Neural crest cell (in vitro differentiated cells): ENCODE data around the gene DACT2. TPM values are rescaled to one million over a fixed set of nuclear protein-coding genes. Genes with fewer than 3 reads are reported as not detected.

Experiments used
- DNase-seq: peaks from one replicate; pipeline ENCODE4 v3.0.0; 2021; ENCODE audit warnings: low read depth, mixed read lengths, low spot score
- H3K27ac Mint-ChIP-seq: one replicate; pipeline ENCODE4 v1.8.0; 2021; ENCODE audit warnings: mild to moderate bottlenecking, mixed read lengths; ENCODE audit not compliant: unreplicated experiment
- H3K27me3 Mint-ChIP-seq: 2 replicates; pipeline ENCODE4 v1.8.0; 2021; ENCODE audit warnings: low read depth, mild to moderate bottlenecking, mixed read lengths
- H3K36me3 Mint-ChIP-seq: 2 replicates; pipeline ENCODE4 v1.8.0; 2021; ENCODE audit warnings: low read depth, mild to moderate bottlenecking, mixed read lengths
- H3K4me1 Mint-ChIP-seq: 2 replicates; pipeline ENCODE4 v1.8.0; 2021; ENCODE audit warnings: mixed read lengths
- H3K4me3 Mint-ChIP-seq: one replicate; pipeline ENCODE4 v1.8.0; 2021; ENCODE audit warnings: mild to moderate bottlenecking, mixed read lengths
- H3K9me3 Mint-ChIP-seq: 2 replicates; pipeline ENCODE4 v1.8.0; 2021; ENCODE audit warnings: mixed read lengths
- total RNA-seq: library from RNA; stranded (reverse); gene quantifications from 2 replicates; pipeline ENCODE4 v1.2.1, GENCODE V29; 2021
- TF ChIP-seq, protein P1 (sequence below): fragments of 200-600 bp; sonication (generic); conservative IDR thresholded peaks from 2 replicates; pipeline ENCODE4 v1.5.0; 2021; ENCODE audit warnings: antibody characterized with exemption, mild to moderate bottlenecking

The DACT2 gene
- total RNA-seq, 1 donor from 2014 or later, result 0.19 TPM

- no peaks in the 10 kb centered on the region for H3K4me1 Mint-ChIP-seq
- H3K9me3 Mint-ChIP-seq, result peaks cover 2% of the 10 kb centered on the region
- no peaks in the 10 kb centered on the region for H3K36me3 Mint-ChIP-seq
- H3K27ac Mint-ChIP-seq, result no peak overlapping the region
- no peak overlapping the region for H3K4me3 Mint-ChIP-seq
- no peak for DNase-seq
- TF ChIP-seq, protein P1, sequence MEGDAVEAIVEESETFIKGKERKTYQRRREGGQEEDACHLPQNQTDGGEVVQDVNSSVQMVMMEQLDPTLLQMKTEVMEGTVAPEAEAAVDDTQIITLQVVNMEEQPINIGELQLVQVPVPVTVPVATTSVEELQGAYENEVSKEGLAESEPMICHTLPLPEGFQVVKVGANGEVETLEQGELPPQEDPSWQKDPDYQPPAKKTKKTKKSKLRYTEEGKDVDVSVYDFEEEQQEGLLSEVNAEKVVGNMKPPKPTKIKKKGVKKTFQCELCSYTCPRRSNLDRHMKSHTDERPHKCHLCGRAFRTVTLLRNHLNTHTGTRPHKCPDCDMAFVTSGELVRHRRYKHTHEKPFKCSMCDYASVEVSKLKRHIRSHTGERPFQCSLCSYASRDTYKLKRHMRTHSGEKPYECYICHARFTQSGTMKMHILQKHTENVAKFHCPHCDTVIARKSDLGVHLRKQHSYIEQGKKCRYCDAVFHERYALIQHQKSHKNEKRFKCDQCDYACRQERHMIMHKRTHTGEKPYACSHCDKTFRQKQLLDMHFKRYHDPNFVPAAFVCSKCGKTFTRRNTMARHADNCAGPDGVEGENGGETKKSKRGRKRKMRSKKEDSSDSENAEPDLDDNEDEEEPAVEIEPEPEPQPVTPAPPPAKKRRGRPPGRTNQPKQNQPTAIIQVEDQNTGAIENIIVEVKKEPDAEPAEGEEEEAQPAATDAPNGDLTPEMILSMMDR, result no peak
- H3K27me3 Mint-ChIP-seq, result no peaks in the 10 kb centered on the region
These were observed 25.7 kb downstream of the DACT2 start for GRCh38 chr6:168293636-168294530.

GRCh38 chr6:168292826-168293225 lies 26.8 kb downstream of the DACT2 start:
- H3K27ac Mint-ChIP-seq, result no peak overlapping the region
- peaks cover 7% of the 10 kb centered on the region for H3K9me3 Mint-ChIP-seq
- no peaks in the 10 kb centered on the region for H3K27me3 Mint-ChIP-seq
- DNase-seq, result no peak
- no peak overlapping the region for H3K4me3 Mint-ChIP-seq
- H3K4me1 Mint-ChIP-seq, result peaks cover 5% of the 10 kb centered on the region
- TF ChIP-seq, protein P1, result no peak
- H3K36me3 Mint-ChIP-seq, result peaks cover 3% of the 10 kb centered on the region

- Mint-ChIP-seq H3K27ac (no peak overlapping the region), H3K4me3 (no peak overlapping the region), H3K27me3 (no peaks in the 10 kb centered on the region), H3K9me3 (peaks cover 7% of the 10 kb centered on the region), H3K4me1 (peaks cover 5% of the 10 kb centered on the region), H3K36me3 (peaks cover 3% of the 10 kb centered on the region)
- DNase-seq, result no peak
- TF ChIP-seq, protein P1, result no peak
These were observed 28.1 kb downstream of the DACT2 start for GRCh38 chr6:168291450-168291849.

GRCh38 chr6:168290095-168290494 lies 29.5 kb downstream of the DACT2 start:
- no peak overlapping the region for H3K4me3 Mint-ChIP-seq
- H3K9me3 Mint-ChIP-seq, result peaks cover 7% of the 10 kb centered on the region
- H3K4me1 Mint-ChIP-seq, result peaks cover 5% of the 10 kb centered on the region
- TF ChIP-seq, protein P1, result no peak
- peaks cover 3% of the 10 kb centered on the region for H3K36me3 Mint-ChIP-seq
- peaks cover 2% of the 10 kb centered on the region for H3K27me3 Mint-ChIP-seq
- no peak overlapping the region for H3K27ac Mint-ChIP-seq
- DNase-seq, result no peak

DNA sequence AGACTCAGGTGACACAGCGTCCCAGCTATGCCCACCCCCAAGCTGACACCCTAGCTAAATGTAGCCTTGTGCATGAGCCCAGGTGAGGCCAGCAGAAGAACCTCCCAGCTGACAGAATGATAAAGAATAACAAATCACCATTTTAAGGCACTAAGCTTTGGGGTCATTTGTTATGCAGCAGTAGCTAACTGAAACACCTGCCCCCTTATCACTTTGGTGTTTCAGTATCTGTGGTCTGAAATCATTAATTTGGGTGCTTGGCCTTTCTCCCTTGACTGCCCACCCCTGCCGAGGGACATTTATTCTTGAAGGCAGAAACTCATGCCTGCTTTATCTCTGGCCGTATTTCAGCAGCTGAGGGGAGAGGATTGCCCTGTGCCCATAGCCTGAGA lies 30.0 kb downstream of the DACT2 start:
- Mint-ChIP-seq H3K4me3 (no peak overlapping the region), H3K36me3 (peaks cover 3% of the 10 kb centered on the region), H3K4me1 (peaks cover 9% of the 10 kb centered on the region), H3K9me3 (peaks cover 11% of the 10 kb centered on the region), H3K27ac (no peak overlapping the region), H3K27me3 (peaks cover 2% of the 10 kb centered on the region)
- TF ChIP-seq, protein P1, result no peak
- no peak for DNase-seq
